ENCODE data around the gene MBD2.
"Not testable (repeated sequence)": the region's sequence is repeated elsewhere in the genome, so short reads cannot be mapped to it uniquely, and the experiment has no call there.

Gene MBD2

GRCh38 chr18:54235871-54236270, 11.4 kb upstream of the MBD2 start:
- no peak for DNase-seq

GRCh38 chr18:54233747-54234146, 9.3 kb upstream of the MBD2 start:
- DNase-seq = no peak

GRCh38 chr18:54233228-54233625, 8.8 kb upstream of the MBD2 start:
- DNase-seq = no peak

GRCh38 chr18:54232485-54233227, 8.2 kb upstream of the MBD2 start:
- no peak for DNase-seq

- DNase-seq = no peak
These were observed 5.1 kb upstream of the MBD2 start for GRCh38 chr18:54229421-54230059.

- no peak for DNase-seq
These were observed 3.9 kb upstream of the MBD2 start for GRCh38 chr18:54228364-54228763.

GRCh38 chr18:54223568-54224241, 764 bp downstream of the MBD2 start:
- DNase-seq = peak; percentile 70

GRCh38 chr18:54222922-54223567, 1.4 kb downstream of the MBD2 start:
- DNase-seq = peak; percentile 32

- DNase-seq = no peak
These were observed 4.1 kb downstream of the MBD2 start for GRCh38 chr18:54220406-54220805.

GRCh38 chr18:54218803-54219202, 5.7 kb downstream of the MBD2 start:
- not testable (repeated sequence) for DNase-seq

- no peak for DNase-seq
These were observed 6.2 kb downstream of the MBD2 start for GRCh38 chr18:54218299-54218698.

- DNase-seq = no peak
These were observed 6.8 kb downstream of the MBD2 start for GRCh38 chr18:54217624-54218023.

GRCh38 chr18:54215069-54215468, 9.4 kb downstream of the MBD2 start:
- no peak for DNase-seq

GRCh38 chr18:54210463-54210862, 14.0 kb downstream of the MBD2 start:
- DNase-seq = no peak

- no peak for DNase-seq
These were observed 14.8 kb downstream of the MBD2 start for GRCh38 chr18:54209471-54210180.

GRCh38 chr18:54206447-54206846, 18.0 kb downstream of the MBD2 start:
- DNase-seq = no peak

- no peak for DNase-seq
These were observed 18.5 kb downstream of the MBD2 start for GRCh38 chr18:54205959-54206358.

- not testable (repeated sequence) for DNase-seq
These were observed 19.0 kb downstream of the MBD2 start for GRCh38 chr18:54205448-54205847.

- no peak for DNase-seq
These were observed 19.6 kb downstream of the MBD2 start for GRCh38 chr18:54204883-54205282.

- no peak for DNase-seq
These were observed 20.6 kb downstream of the MBD2 start for GRCh38 chr18:54203914-54204313.

- DNase-seq = no peak
These were observed 21.6 kb downstream of the MBD2 start for GRCh38 chr18:54202851-54203250.

- DNase-seq = no peak
These were observed 26.6 kb downstream of the MBD2 start for GRCh38 chr18:54197747-54198411.
